ENCODE results near the gene TMC1.

GRCh38 chr9:72863456-72864094 lies 342.2 kb downstream of the TMC1 start:
- TF ChIP-seq ZNF274 (IDR thresholded peaks at IDR 0.05; ENCODE audit: low read depth, low read length) (no peak), SUZ12 (IDR thresholded peaks at IDR 0.05; ENCODE audit: extremely low read depth, insufficient read depth, insufficient read length) (no peak)
